ENCODE measurements around the gene NHEJ1.

Gene NHEJ1

DNA sequence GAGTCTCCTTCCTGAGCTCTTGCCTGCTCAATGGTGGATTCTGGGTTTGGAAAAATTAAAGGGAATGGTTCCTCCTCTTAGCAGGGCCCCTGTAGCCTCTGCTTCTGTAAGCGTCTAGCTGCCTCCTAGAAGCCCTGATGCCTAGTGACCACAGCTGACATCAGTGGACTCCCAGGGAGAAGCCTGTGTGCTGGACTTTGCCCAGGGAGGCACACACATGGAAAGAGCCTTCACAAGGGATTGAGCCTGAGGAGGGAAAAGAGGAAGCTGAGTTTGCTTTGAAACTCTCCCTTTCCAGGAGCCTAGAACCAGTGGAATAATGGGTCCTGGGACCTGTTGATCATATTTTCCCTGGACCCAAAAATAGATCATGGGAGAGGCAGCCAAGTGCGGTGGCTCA is 117.9 kb downstream of the NHEJ1 start:
- TF ChIP-seq, protein P1, sequence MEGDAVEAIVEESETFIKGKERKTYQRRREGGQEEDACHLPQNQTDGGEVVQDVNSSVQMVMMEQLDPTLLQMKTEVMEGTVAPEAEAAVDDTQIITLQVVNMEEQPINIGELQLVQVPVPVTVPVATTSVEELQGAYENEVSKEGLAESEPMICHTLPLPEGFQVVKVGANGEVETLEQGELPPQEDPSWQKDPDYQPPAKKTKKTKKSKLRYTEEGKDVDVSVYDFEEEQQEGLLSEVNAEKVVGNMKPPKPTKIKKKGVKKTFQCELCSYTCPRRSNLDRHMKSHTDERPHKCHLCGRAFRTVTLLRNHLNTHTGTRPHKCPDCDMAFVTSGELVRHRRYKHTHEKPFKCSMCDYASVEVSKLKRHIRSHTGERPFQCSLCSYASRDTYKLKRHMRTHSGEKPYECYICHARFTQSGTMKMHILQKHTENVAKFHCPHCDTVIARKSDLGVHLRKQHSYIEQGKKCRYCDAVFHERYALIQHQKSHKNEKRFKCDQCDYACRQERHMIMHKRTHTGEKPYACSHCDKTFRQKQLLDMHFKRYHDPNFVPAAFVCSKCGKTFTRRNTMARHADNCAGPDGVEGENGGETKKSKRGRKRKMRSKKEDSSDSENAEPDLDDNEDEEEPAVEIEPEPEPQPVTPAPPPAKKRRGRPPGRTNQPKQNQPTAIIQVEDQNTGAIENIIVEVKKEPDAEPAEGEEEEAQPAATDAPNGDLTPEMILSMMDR (conservative IDR thresholded peaks at IDR 0.05) = no peak
- no peak for TF ChIP-seq ZFX (IDR thresholded peaks at IDR 0.05)
- no peak overlapping the region for H3K27ac ChIP-seq

DNA sequence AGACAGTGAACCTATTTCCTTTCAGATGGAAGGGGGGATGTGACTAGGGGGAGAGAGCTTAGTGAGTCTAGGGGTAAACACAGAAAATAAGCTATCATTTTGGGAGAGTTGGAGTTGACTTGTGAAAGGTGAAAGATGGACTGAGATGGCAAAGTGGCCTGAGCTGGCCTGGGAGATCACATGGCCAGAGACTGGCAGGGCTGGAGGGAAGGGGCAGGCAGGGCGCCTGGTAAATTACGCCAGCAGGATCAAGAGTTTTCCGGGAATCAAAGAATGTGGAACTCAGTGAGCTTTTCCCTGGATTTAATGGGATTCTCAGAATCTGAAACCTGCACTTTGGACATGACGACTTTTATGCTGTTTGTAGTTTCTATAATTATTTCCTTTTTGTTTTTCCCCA is 118.5 kb downstream of the NHEJ1 start:
- TF ChIP-seq, protein P1 (conservative IDR thresholded peaks at IDR 0.05) = no peak
- no peak for TF ChIP-seq ZFX (IDR thresholded peaks at IDR 0.05)
- H3K27ac ChIP-seq = no peak overlapping the region

DNA sequence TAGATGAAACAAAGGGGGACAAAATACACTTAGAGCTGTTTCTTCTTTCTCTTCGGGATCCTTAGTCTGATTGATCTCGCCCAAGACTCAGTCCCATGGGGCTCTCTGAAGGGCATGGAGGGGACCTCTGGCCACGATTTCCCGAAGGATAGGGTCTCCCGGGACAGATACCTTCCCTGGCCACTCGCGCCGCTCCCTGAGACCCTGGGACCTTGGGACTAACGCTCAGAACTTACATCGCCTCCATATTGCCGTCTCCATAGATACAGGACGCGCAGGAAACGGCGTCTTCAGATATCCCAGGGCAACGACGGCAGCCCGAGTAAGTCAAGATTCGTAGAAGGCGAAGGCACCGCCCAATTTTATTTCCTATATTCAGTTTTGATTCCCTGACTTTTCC is 119.4 kb downstream of the NHEJ1 start, which contains the start of gene CFAP65:
Gene CFAP65, minus strand, starts transcription at position 265 of the 400 bp plus-strand sequence. CDS start 2,468 bp downstream, outside the sequence.
- TF ChIP-seq, protein P1 (conservative IDR thresholded peaks at IDR 0.05) = no peak
- no peak for TF ChIP-seq ZFX (IDR thresholded peaks at IDR 0.05)

DNA sequence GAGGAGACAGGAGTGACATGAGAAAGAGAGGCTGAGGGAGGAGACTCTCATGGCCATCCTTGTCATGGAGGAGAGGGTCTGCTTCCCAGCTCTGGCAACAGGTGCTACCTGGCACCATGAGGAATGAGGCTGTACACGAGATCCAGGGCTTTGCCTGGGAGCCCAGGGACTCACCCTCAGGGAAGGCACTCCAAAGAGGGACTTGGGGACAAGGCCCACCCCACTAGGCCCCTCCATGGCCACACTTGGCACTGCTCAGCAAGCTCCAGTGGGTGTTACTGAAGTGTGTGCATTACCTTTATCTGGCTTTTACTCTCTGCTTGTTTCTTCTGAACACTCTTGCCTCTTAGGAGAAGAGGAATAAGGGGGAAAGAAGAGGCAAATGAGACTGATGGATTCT is 122.0 kb downstream of the NHEJ1 start:
- no peak overlapping the region for H3K27ac ChIP-seq
- TF ChIP-seq, protein P1 (conservative IDR thresholded peaks at IDR 0.05) = no peak
- TF ChIP-seq ZFX (IDR thresholded peaks at IDR 0.05) = no peak

More for the DNA sequence above, 119.4 kb downstream of the NHEJ1 start, which contains the start of gene CFAP65:
- H3K27ac ChIP-seq = no peak within 1 kb of the TSS

DNA sequence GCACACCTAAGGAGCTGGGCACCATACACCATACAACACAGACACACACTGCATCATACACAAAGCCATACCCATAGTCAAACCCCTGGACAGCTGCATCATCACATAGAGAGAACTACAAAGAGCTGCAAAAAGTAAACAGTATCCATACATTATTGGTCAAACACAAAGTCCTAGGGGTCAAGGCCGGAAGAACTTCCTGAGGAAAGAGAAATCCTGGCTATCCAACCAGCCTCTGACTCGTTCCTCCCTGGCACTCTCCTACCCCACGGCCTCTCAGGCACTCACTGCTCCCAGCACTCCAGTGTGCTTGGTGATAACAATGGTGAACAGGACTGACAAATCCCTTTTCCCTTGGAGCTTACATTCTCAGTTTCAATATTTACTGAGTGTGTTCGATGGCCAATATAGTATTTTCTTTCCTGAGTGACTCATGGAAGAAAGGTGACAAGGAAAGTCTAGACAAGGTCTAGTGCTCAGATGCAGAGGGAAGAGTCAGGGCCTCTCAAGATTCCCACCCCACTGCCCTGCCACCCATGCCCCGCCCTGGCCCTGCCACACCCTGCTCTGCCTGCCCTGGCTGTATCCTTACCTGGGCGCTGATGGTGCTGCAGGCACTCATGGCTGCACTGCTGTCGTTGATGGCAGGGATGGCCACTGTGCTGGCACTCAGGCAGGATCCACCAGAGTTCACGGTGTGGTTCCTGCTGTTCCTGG is 122.7 kb downstream of the NHEJ1 start:
- H3K27ac ChIP-seq = no peak overlapping the region
- TF ChIP-seq ZFX (IDR thresholded peaks at IDR 0.05) = no peak
- TF ChIP-seq, protein P1 (conservative IDR thresholded peaks at IDR 0.05) = no peak

DNA sequence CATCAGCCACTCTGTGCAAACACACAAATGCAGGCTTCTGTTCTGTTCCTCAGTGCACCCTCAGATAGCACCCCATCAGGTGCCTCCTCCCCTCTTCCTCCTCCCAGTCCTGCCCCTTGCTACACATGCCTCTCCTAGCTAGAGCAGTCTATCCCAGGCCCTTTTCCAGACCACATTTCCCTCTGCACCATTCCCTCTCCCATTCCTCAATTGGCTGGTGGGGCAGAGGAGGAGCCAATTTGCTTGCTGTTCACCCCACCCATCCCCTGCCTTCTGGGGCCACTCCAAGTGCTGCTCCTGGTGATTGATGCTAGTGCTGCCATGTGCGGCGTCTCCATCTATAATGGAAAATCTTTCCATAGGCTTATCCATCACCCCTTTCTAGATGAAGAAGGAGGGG is 124.7 kb downstream of the NHEJ1 start:
- no peak overlapping the region for H3K27ac ChIP-seq
- TF ChIP-seq, protein P1 (conservative IDR thresholded peaks at IDR 0.05) = no peak
- TF ChIP-seq ZFX (IDR thresholded peaks at IDR 0.05) = no peak

DNA sequence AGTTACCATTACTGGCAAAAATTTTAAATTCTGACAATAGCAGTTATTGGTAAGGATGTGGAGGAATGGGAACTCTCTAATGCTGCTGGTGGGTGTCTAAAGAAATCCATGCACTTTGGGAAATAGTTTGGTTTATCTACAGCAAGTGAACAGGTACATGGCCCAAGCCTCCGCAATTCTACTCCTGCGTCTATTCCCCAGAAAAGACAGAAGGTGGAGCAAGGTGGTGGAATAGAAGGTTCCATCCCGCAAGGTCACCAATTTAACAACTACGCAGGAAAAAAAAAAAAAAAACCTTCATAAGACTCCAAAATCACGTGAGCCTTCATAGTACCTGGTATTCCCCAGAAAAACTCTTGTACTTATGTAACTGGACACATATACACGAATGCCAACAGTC is 125.8 kb downstream of the NHEJ1 start:
- TF ChIP-seq, protein P1 (conservative IDR thresholded peaks at IDR 0.05) = no peak; the same call in 1 of the 2 replicates
- no peak for TF ChIP-seq ZFX (IDR thresholded peaks at IDR 0.05)
- H3K27ac ChIP-seq = no peak overlapping the region

All from C4-2B (cell line).